ENCODE results near the gene HMGN3.

Gene HMGN3

GRCh38 chr6:79189760-79190350, 44.6 kb downstream of the HMGN3 start:
- TF ChIP-seq, protein P1, sequence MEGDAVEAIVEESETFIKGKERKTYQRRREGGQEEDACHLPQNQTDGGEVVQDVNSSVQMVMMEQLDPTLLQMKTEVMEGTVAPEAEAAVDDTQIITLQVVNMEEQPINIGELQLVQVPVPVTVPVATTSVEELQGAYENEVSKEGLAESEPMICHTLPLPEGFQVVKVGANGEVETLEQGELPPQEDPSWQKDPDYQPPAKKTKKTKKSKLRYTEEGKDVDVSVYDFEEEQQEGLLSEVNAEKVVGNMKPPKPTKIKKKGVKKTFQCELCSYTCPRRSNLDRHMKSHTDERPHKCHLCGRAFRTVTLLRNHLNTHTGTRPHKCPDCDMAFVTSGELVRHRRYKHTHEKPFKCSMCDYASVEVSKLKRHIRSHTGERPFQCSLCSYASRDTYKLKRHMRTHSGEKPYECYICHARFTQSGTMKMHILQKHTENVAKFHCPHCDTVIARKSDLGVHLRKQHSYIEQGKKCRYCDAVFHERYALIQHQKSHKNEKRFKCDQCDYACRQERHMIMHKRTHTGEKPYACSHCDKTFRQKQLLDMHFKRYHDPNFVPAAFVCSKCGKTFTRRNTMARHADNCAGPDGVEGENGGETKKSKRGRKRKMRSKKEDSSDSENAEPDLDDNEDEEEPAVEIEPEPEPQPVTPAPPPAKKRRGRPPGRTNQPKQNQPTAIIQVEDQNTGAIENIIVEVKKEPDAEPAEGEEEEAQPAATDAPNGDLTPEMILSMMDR (IDR thresholded peaks at IDR 0.05; ENCODE audit: low read depth, low read length): no peak
- peaks cover 2% of the 10 kb centered on the region for H3K9me3 ChIP-seq (ENCODE audit: severe bottlenecking)
- H3K4me3 ChIP-seq (ENCODE audit: low read depth, low read length): no peak overlapping the region
- DNase-seq: no peak
- no peak overlapping the region for H3K27ac ChIP-seq
- H3K36me3 ChIP-seq: no peaks in the 10 kb centered on the region
- peaks cover 2% of the 10 kb centered on the region for H3K27me3 ChIP-seq (ENCODE audit: insufficient read depth, low read depth, severe bottlenecking)

- H3K36me3 ChIP-seq: no peaks in the 10 kb centered on the region
- H3K27me3 ChIP-seq (ENCODE audit: insufficient read depth, low read depth, severe bottlenecking): no peaks in the 10 kb centered on the region
- H3K9me3 ChIP-seq (ENCODE audit: severe bottlenecking): peaks cover 2% of the 10 kb centered on the region
- TF ChIP-seq, protein P1 (IDR thresholded peaks at IDR 0.05; ENCODE audit: low read depth, low read length): no peak
- no peak for DNase-seq
- H3K4me3 ChIP-seq (ENCODE audit: low read depth, low read length): no peak overlapping the region
- H3K27ac ChIP-seq: no peak overlapping the region
Observed at GRCh38 chr6:79188885-79189480, 45.5 kb downstream of the HMGN3 start.

DNA sequence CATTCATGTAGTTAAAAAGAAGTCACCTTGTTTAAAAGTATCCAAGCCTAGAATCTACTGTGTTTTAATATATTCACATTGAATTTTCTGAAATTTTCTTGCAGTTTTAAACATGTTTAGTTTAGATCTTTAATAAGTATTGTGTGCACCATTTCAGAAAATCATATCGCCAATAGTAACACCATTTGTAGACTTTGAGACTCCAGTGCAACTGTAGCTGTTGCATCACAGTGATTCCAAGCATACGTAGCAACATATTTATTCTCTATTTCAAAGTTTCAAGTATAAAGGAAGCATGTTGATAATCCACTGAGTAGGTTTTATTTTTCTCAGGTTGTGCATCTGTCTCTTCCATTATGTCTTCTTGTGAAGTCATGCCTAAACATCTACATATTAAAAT, 46.4 kb downstream of the HMGN3 start:
- no peaks in the 10 kb centered on the region for H3K27me3 ChIP-seq (ENCODE audit: insufficient read depth, low read depth, severe bottlenecking)
- TF ChIP-seq, protein P1 (IDR thresholded peaks at IDR 0.05; ENCODE audit: low read depth, low read length): no peak
- DNase-seq: no peak
- H3K36me3 ChIP-seq: no peaks in the 10 kb centered on the region
- H3K27ac ChIP-seq: no peak overlapping the region
- no peak overlapping the region for H3K4me3 ChIP-seq (ENCODE audit: low read depth, low read length)
- peaks cover 2% of the 10 kb centered on the region for H3K9me3 ChIP-seq (ENCODE audit: severe bottlenecking)

DNA sequence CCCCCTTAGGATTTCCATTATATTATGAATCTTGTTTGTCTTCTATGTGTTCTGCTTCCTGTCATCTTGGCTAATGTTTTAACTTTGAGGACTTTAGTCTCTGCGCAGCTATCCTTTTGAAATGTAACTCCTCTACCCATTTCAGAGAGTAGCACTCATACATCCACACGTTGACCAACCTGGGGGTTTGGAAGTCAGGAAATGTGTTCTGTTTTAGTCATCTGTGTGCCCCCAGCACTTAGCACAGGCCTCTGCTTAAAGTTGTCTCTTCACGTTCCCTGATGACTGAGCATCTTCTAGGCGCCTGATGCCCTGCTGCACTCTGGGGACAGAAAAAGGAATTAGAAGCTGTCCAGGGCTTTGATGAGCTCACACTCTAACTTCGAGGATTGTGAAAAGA, 47.9 kb downstream of the HMGN3 start:
- H3K9me3 ChIP-seq (ENCODE audit: severe bottlenecking): peaks cover 2% of the 10 kb centered on the region
- H3K36me3 ChIP-seq: no peaks in the 10 kb centered on the region
- no peak for DNase-seq
- TF ChIP-seq, protein P1 (IDR thresholded peaks at IDR 0.05; ENCODE audit: low read depth, low read length): no peak
- no peaks in the 10 kb centered on the region for H3K27me3 ChIP-seq (ENCODE audit: insufficient read depth, low read depth, severe bottlenecking)
- no peak overlapping the region for H3K27ac ChIP-seq
- H3K4me3 ChIP-seq (ENCODE audit: low read depth, low read length): no peak overlapping the region

GRCh38 chr6:79184641-79185040, 49.8 kb downstream of the HMGN3 start:
- TF ChIP-seq, protein P1 (IDR thresholded peaks at IDR 0.05; ENCODE audit: low read depth, low read length): no peak
- Histone ChIP-seq H3K36me3 (no peaks in the 10 kb centered on the region), H3K4me3 (ENCODE audit: low read depth, low read length) (no peak overlapping the region), H3K27ac (no peak overlapping the region), H3K9me3 (ENCODE audit: severe bottlenecking) (no peaks in the 10 kb centered on the region), H3K27me3 (ENCODE audit: insufficient read depth, low read depth, severe bottlenecking) (no peaks in the 10 kb centered on the region)
- no peak for DNase-seq

DNA sequence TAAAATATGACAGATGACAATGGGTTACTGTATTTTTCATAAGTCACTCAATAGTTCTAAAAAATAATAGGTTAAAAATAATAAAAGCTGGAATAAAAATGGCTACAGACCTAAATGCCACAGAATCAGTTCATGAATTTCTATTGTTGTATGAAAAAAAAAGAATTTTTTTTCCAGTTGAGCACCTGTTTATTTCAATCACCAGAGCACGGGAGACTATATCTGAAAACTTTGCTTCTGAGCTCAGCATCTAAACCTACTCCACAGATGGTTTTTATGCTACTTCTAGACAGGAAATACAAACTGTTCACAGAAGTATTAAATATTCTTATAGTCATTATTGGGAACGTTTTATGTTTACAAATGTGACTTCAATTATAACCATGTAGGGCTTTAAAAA, 50.4 kb downstream of the HMGN3 start:
- DNase-seq: no peak
- no peaks in the 10 kb centered on the region for H3K27me3 ChIP-seq (ENCODE audit: insufficient read depth, low read depth, severe bottlenecking)
- no peak overlapping the region for H3K27ac ChIP-seq
- no peak overlapping the region for H3K4me3 ChIP-seq (ENCODE audit: low read depth, low read length)
- TF ChIP-seq, protein P1 (IDR thresholded peaks at IDR 0.05; ENCODE audit: low read depth, low read length): no peak
- no peaks in the 10 kb centered on the region for H3K36me3 ChIP-seq
- no peaks in the 10 kb centered on the region for H3K9me3 ChIP-seq (ENCODE audit: severe bottlenecking)
